ENCODE measurements around the gene ALDH1L1.

Gene ALDH1L1

GRCh38 chr3:126137490-126138130, 42.8 kb downstream of the ALDH1L1 start:
- no peak for DNase-seq (ENCODE audit: low read depth, low spot score)
- H3K9me3 ChIP-seq (ENCODE audit: insufficient read depth, low read length), result no peaks in the 10 kb centered on the region
- peaks cover 18% of the 10 kb centered on the region for H3K4me1 ChIP-seq (ENCODE audit: insufficient read depth, insufficient read length)
- H3K27me3 ChIP-seq (ENCODE audit: insufficient read depth, insufficient read length), result no peaks in the 10 kb centered on the region
- H3K36me3 ChIP-seq (ENCODE audit: insufficient read depth, insufficient read length, low read length), result no peaks in the 10 kb centered on the region
- TF ChIP-seq SUZ12 (IDR thresholded peaks at IDR 0.05; ENCODE audit: extremely low read depth, insufficient read depth, insufficient read length), result no peak
- no peak for TF ChIP-seq YY1 (IDR thresholded peaks at IDR 0.05; ENCODE audit: insufficient read depth, insufficient read length)
- TF ChIP-seq ZNF274 (IDR thresholded peaks at IDR 0.05; ENCODE audit: low read depth, low read length), result no peak
- H3K9ac ChIP-seq (ENCODE audit: insufficient read length, low read depth), result no peak overlapping the region
- no peak overlapping the region for H3K4me3 ChIP-seq (ENCODE audit: insufficient read length, low read depth)

- H3K9me3 ChIP-seq (ENCODE audit: insufficient read depth, low read length), result no peaks in the 10 kb centered on the region
- H3K27me3 ChIP-seq (ENCODE audit: insufficient read depth, insufficient read length), result peaks cover 4% of the 10 kb centered on the region
- H3K9ac ChIP-seq (ENCODE audit: insufficient read length, low read depth), result no peak overlapping the region
- TF ChIP-seq ZNF274 (IDR thresholded peaks at IDR 0.05; ENCODE audit: low read depth, low read length), result no peak
- TF ChIP-seq YY1 (IDR thresholded peaks at IDR 0.05; ENCODE audit: insufficient read depth, insufficient read length), result no peak
- no peak for TF ChIP-seq SUZ12 (IDR thresholded peaks at IDR 0.05; ENCODE audit: extremely low read depth, insufficient read depth, insufficient read length)
- H3K36me3 ChIP-seq (ENCODE audit: insufficient read depth, insufficient read length, low read length), result no peaks in the 10 kb centered on the region
- H3K4me1 ChIP-seq (ENCODE audit: insufficient read depth, insufficient read length), result peaks cover 25% of the 10 kb centered on the region
- DNase-seq (ENCODE audit: low read depth, low spot score), result no peak
- no peak overlapping the region for H3K4me3 ChIP-seq (ENCODE audit: insufficient read length, low read depth)
These were observed 43.8 kb downstream of the ALDH1L1 start for GRCh38 chr3:126136428-126137220.

- peaks cover 25% of the 10 kb centered on the region for H3K4me1 ChIP-seq (ENCODE audit: insufficient read depth, insufficient read length)
- no peaks in the 10 kb centered on the region for H3K36me3 ChIP-seq (ENCODE audit: insufficient read depth, insufficient read length, low read length)
- H3K27me3 ChIP-seq (ENCODE audit: insufficient read depth, insufficient read length), result peaks cover 4% of the 10 kb centered on the region
- no peak for DNase-seq (ENCODE audit: low read depth, low spot score)
- TF ChIP-seq YY1 (IDR thresholded peaks at IDR 0.05; ENCODE audit: insufficient read depth, insufficient read length) (no peak), SUZ12 (IDR thresholded peaks at IDR 0.05; ENCODE audit: extremely low read depth, insufficient read depth, insufficient read length) (no peak), ZNF274 (IDR thresholded peaks at IDR 0.05; ENCODE audit: low read depth, low read length) (no peak)
- H3K4me3 ChIP-seq (ENCODE audit: insufficient read length, low read depth), result no peak overlapping the region
- H3K9me3 ChIP-seq (ENCODE audit: insufficient read depth, low read length), result no peaks in the 10 kb centered on the region
- no peak overlapping the region for H3K9ac ChIP-seq (ENCODE audit: insufficient read length, low read depth)
These were observed 44.8 kb downstream of the ALDH1L1 start for GRCh38 chr3:126135406-126136076.

- Histone ChIP-seq H3K27me3 (ENCODE audit: insufficient read depth, insufficient read length) (peaks cover 4% of the 10 kb centered on the region), H3K36me3 (ENCODE audit: insufficient read depth, insufficient read length, low read length) (no peaks in the 10 kb centered on the region), H3K4me3 (ENCODE audit: insufficient read length, low read depth) (no peak overlapping the region), H3K4me1 (ENCODE audit: insufficient read depth, insufficient read length) (peaks cover 25% of the 10 kb centered on the region), H3K9ac (ENCODE audit: insufficient read length, low read depth) (no peak overlapping the region), H3K9me3 (ENCODE audit: insufficient read depth, low read length) (no peaks in the 10 kb centered on the region)
- DNase-seq (ENCODE audit: low read depth, low spot score), result no peak
- TF ChIP-seq ZNF274 (IDR thresholded peaks at IDR 0.05; ENCODE audit: low read depth, low read length), result no peak
- no peak for TF ChIP-seq YY1 (IDR thresholded peaks at IDR 0.05; ENCODE audit: insufficient read depth, insufficient read length)
- TF ChIP-seq SUZ12 (IDR thresholded peaks at IDR 0.05; ENCODE audit: extremely low read depth, insufficient read depth, insufficient read length), result no peak
These were observed 45.3 kb downstream of the ALDH1L1 start for GRCh38 chr3:126135071-126135405.

GRCh38 chr3:126134219-126134975, 46.0 kb downstream of the ALDH1L1 start:
- H3K9ac ChIP-seq (ENCODE audit: insufficient read length, low read depth), result no peak overlapping the region
- TF ChIP-seq ZNF274 (IDR thresholded peaks at IDR 0.05; ENCODE audit: low read depth, low read length) (no peak), SUZ12 (IDR thresholded peaks at IDR 0.05; ENCODE audit: extremely low read depth, insufficient read depth, insufficient read length) (no peak), YY1 (IDR thresholded peaks at IDR 0.05; ENCODE audit: insufficient read depth, insufficient read length) (no peak)
- peaks cover 25% of the 10 kb centered on the region for H3K4me1 ChIP-seq (ENCODE audit: insufficient read depth, insufficient read length)
- DNase-seq (ENCODE audit: low read depth, low spot score), result peak; percentile 62
- H3K9me3 ChIP-seq (ENCODE audit: insufficient read depth, low read length), result no peaks in the 10 kb centered on the region
- H3K4me3 ChIP-seq (ENCODE audit: insufficient read length, low read depth), result no peak overlapping the region
- peaks cover 4% of the 10 kb centered on the region for H3K27me3 ChIP-seq (ENCODE audit: insufficient read depth, insufficient read length)
- no peaks in the 10 kb centered on the region for H3K36me3 ChIP-seq (ENCODE audit: insufficient read depth, insufficient read length, low read length)

- Histone ChIP-seq H3K9ac (ENCODE audit: insufficient read length, low read depth) (no peak overlapping the region), H3K4me1 (ENCODE audit: insufficient read depth, insufficient read length) (peaks cover 25% of the 10 kb centered on the region), H3K4me3 (ENCODE audit: insufficient read length, low read depth) (no peak overlapping the region), H3K9me3 (ENCODE audit: insufficient read depth, low read length) (no peaks in the 10 kb centered on the region), H3K27me3 (ENCODE audit: insufficient read depth, insufficient read length) (peaks cover 4% of the 10 kb centered on the region), H3K36me3 (ENCODE audit: insufficient read depth, insufficient read length, low read length) (no peaks in the 10 kb centered on the region)
- no peak for TF ChIP-seq YY1 (IDR thresholded peaks at IDR 0.05; ENCODE audit: insufficient read depth, insufficient read length)
- TF ChIP-seq ZNF274 (IDR thresholded peaks at IDR 0.05; ENCODE audit: low read depth, low read length), result no peak
- TF ChIP-seq SUZ12 (IDR thresholded peaks at IDR 0.05; ENCODE audit: extremely low read depth, insufficient read depth, insufficient read length), result no peak
- no peak for DNase-seq (ENCODE audit: low read depth, low spot score)
These were observed 46.8 kb downstream of the ALDH1L1 start for GRCh38 chr3:126133606-126134005.
